SJSA1 (cell line): ENCODE results near the gene FAM89A. TPM values are rescaled to one million over a fixed set of nuclear protein-coding genes. Genes with fewer than 3 reads are reported as not detected.
"Not testable (repeated sequence)": the region's sequence is repeated elsewhere in the genome, so short reads cannot be mapped to it uniquely, and the experiment has no call there.

Experiments used
- DNase-seq, 2 experiments: peaks; one replicate each; pipeline ENCODE4 v3.0.0-alpha.2; 2015 to 2020; ENCODE audit warnings: low spot score in 2 of 2, low read depth in 1 of 2
- H3K27ac ChIP-seq: fragments of 250-450 bp; sonication (Bioruptor Pico); 2 replicates; pipeline ENCODE4 v1.5.1; 2020; ENCODE audit warnings: mild to moderate bottlenecking, moderate library complexity
- H3K27me3 ChIP-seq: fragments of 250-450 bp; sonication (Bioruptor Pico); replicated peaks from 2 replicates; pipeline ENCODE4 v1.5.1; 2020; ENCODE audit warnings: mild to moderate bottlenecking, moderate library complexity
- H3K36me3 ChIP-seq: fragments of 250-450 bp; sonication (Bioruptor Pico); 2 replicates; pipeline ENCODE4 v1.5.1; 2020; ENCODE audit warnings: mild to moderate bottlenecking
- H3K4me1 ChIP-seq: fragments of 250-450 bp; sonication (Bioruptor Pico); replicated peaks from 2 replicates; pipeline ENCODE4 v1.6.1; 2021; ENCODE audit warnings: mild to moderate bottlenecking
- H3K4me3 ChIP-seq: fragments of 250-450 bp; sonication (Bioruptor Pico); 2 replicates; pipeline ENCODE4 v1.5.1; 2020; ENCODE audit warnings: mild to moderate bottlenecking
- H3K9me3 ChIP-seq: fragments of 250-450 bp; sonication (Bioruptor Pico); replicated peaks from 2 replicates; pipeline ENCODE4 v1.5.1; 2020; ENCODE audit warnings: mild to moderate bottlenecking
- total RNA-seq: library from RNA; depleted of rRNA; stranded (reverse); fragments of >200 nt; shearing (Covaris generic); gene quantifications from 2 replicates; pipeline ENCODE4 v1.2.3, GENCODE V29; 2014

Gene FAM89A
- total RNA-seq, 1 experiment from 2014 or later: 39.5 TPM

GRCh38 chr1:231036416-231036815 lies 3.6 kb downstream of the FAM89A start:
- DNase-seq: no peak
- no peaks in the 10 kb centered on the region for H3K9me3 ChIP-seq
- H3K4me1 ChIP-seq: peaks cover 33% of the 10 kb centered on the region
- H3K27ac ChIP-seq: no peak overlapping the region
- H3K4me3 ChIP-seq: no peak overlapping the region
- peaks cover 8% of the 10 kb centered on the region; the same call in 1 of the 2 replicates for H3K36me3 ChIP-seq
- no peaks in the 10 kb centered on the region for H3K27me3 ChIP-seq

GRCh38 chr1:231035799-231036198 lies 4.3 kb downstream of the FAM89A start:
- Histone ChIP-seq H3K4me1 (peaks cover 29% of the 10 kb centered on the region), H3K4me3 (no peak overlapping the region), H3K9me3 (no peaks in the 10 kb centered on the region), H3K27me3 (no peaks in the 10 kb centered on the region), H3K36me3 (peaks cover 8% of the 10 kb centered on the region; the same call in 1 of the 2 replicates), H3K27ac (no peak overlapping the region)
- no peak for DNase-seq

GRCh38 chr1:231032963-231033362 lies 7.1 kb downstream of the FAM89A start:
- H3K4me1 ChIP-seq: peaks cover 5% of the 10 kb centered on the region
- H3K9me3 ChIP-seq: no peaks in the 10 kb centered on the region
- peaks cover 4% of the 10 kb centered on the region; the same call in 1 of the 2 replicates for H3K36me3 ChIP-seq
- H3K4me3 ChIP-seq: no peak overlapping the region
- H3K27me3 ChIP-seq: no peaks in the 10 kb centered on the region
- no peak for DNase-seq
- no peak overlapping the region for H3K27ac ChIP-seq

- Histone ChIP-seq H3K27me3 (no peaks in the 10 kb centered on the region), H3K4me1 (no peaks in the 10 kb centered on the region), H3K9me3 (no peaks in the 10 kb centered on the region), H3K36me3 (no peaks in the 10 kb centered on the region), H3K4me3 (no peak overlapping the region), H3K27ac (no peak overlapping the region)
- no peak for DNase-seq
Observed at GRCh38 chr1:231029841-231030240, 10.2 kb downstream of the FAM89A start.

- not testable (repeated sequence) for H3K27me3 ChIP-seq, DNase-seq, H3K4me3 ChIP-seq, H3K4me1 ChIP-seq, H3K27ac ChIP-seq, H3K9me3 ChIP-seq, H3K36me3 ChIP-seq
Observed at GRCh38 chr1:231029247-231029646, 10.8 kb downstream of the FAM89A start.

- Histone ChIP-seq H3K36me3 (no peaks in the 10 kb centered on the region), H3K4me3 (no peak overlapping the region), H3K27ac (no peak overlapping the region), H3K9me3 (no peaks in the 10 kb centered on the region), H3K27me3 (no peaks in the 10 kb centered on the region), H3K4me1 (no peaks in the 10 kb centered on the region)
- DNase-seq: no peak
Observed at GRCh38 chr1:231028682-231029081, 11.4 kb downstream of the FAM89A start.

- DNase-seq: no peak
- H3K4me3 ChIP-seq: no peak overlapping the region
- H3K27me3 ChIP-seq: no peaks in the 10 kb centered on the region
- no peaks in the 10 kb centered on the region for H3K9me3 ChIP-seq
- H3K27ac ChIP-seq: no peak overlapping the region
- no peaks in the 10 kb centered on the region for H3K4me1 ChIP-seq
- no peaks in the 10 kb centered on the region for H3K36me3 ChIP-seq
Observed at GRCh38 chr1:231027971-231028370, 12.1 kb downstream of the FAM89A start.

GRCh38 chr1:231027136-231027925 lies 12.7 kb downstream of the FAM89A start:
- Histone ChIP-seq H3K27me3 (no peaks in the 10 kb centered on the region), H3K36me3 (no peaks in the 10 kb centered on the region), H3K27ac (no peak overlapping the region), H3K9me3 (no peaks in the 10 kb centered on the region), H3K4me1 (no peaks in the 10 kb centered on the region), H3K4me3 (no peak overlapping the region)
- DNase-seq: no peak

GRCh38 chr1:231026576-231026975 lies 13.5 kb downstream of the FAM89A start:
- Histone ChIP-seq H3K4me3 (no peak overlapping the region), H3K4me1 (peaks cover 4% of the 10 kb centered on the region), H3K36me3 (no peaks in the 10 kb centered on the region), H3K27me3 (no peaks in the 10 kb centered on the region), H3K9me3 (no peaks in the 10 kb centered on the region), H3K27ac (no peak overlapping the region)
- DNase-seq: no peak

- no peaks in the 10 kb centered on the region for H3K27me3 ChIP-seq
- no peak for DNase-seq
- H3K36me3 ChIP-seq: peaks cover 6% of the 10 kb centered on the region; the same call in 1 of the 2 replicates
- no peak overlapping the region for H3K27ac ChIP-seq
- no peak overlapping the region for H3K4me3 ChIP-seq
- peaks cover 22% of the 10 kb centered on the region for H3K4me1 ChIP-seq
- no peaks in the 10 kb centered on the region for H3K9me3 ChIP-seq
Observed at GRCh38 chr1:231023150-231023549, 16.9 kb downstream of the FAM89A start.

- H3K9me3 ChIP-seq, H3K36me3 ChIP-seq, H3K27me3 ChIP-seq, H3K4me3 ChIP-seq, H3K27ac ChIP-seq, DNase-seq: not testable (repeated sequence)
- H3K4me1 ChIP-seq: peaks cover 22% of the 10 kb centered on the region
Observed at GRCh38 chr1:231022543-231022942, 17.5 kb downstream of the FAM89A start.

GRCh38 chr1:231021540-231022031 lies 18.5 kb downstream of the FAM89A start:
- Histone ChIP-seq H3K4me3 (no peak overlapping the region), H3K4me1 (peaks cover 22% of the 10 kb centered on the region), H3K27ac (no peak overlapping the region), H3K36me3 (peaks cover 9% of the 10 kb centered on the region; the same call in 1 of the 2 replicates), H3K9me3 (no peaks in the 10 kb centered on the region), H3K27me3 (no peaks in the 10 kb centered on the region)
- DNase-seq: peak; percentile 23 to 45

GRCh38 chr1:231020816-231021215 lies 19.2 kb downstream of the FAM89A start:
- H3K27me3 ChIP-seq: no peaks in the 10 kb centered on the region
- H3K4me3 ChIP-seq: no peak overlapping the region
- peaks cover 22% of the 10 kb centered on the region for H3K4me1 ChIP-seq
- DNase-seq: peak; percentile 33 to 34
- peaks cover 9% of the 10 kb centered on the region; the same call in 1 of the 2 replicates for H3K36me3 ChIP-seq
- H3K27ac ChIP-seq: 0 out of 2 replicates have a peak overlapping the region, but pooled peaks have one; percentile 40
- no peaks in the 10 kb centered on the region for H3K9me3 ChIP-seq

- Histone ChIP-seq H3K4me3 (no peak overlapping the region), H3K36me3 (peaks cover 9% of the 10 kb centered on the region; the same call in 1 of the 2 replicates), H3K4me1 (peaks cover 22% of the 10 kb centered on the region), H3K9me3 (no peaks in the 10 kb centered on the region), H3K27ac (0 out of 2 replicates have a peak overlapping the region, but pooled peaks have one; percentile 40), H3K27me3 (no peaks in the 10 kb centered on the region)
- no peak for DNase-seq
Observed at GRCh38 chr1:231020139-231020601, 19.9 kb downstream of the FAM89A start.
